HEK293 (cell line): ENCODE results near the gene IKZF1.

Experiments
- CTCF ChIA-PET: fragments of 350-600 bp; formaldehyde crosslinking; extraction: SDS; loops from one replicate; lab custom pipeline; 2021; ENCODE audit warnings: antibody characterized with exemption; lab: Yijun Ruan, JAX
- POLR2A ChIA-PET: fragments of 300-600 bp; formaldehyde crosslinking; extraction: SDS; loops from one replicate; lab custom pipeline; 2020; ENCODE audit warnings: antibody characterized with exemption, inconsistent platforms; lab: Yijun Ruan, JAX
- H3K27ac ChIP-seq: fragments of 200-500 bp; sonication (Bioruptor generic); 2 replicates; pipeline ENCODE4 v1.5.1; 2014; ENCODE audit warnings: low read depth, low read length, control low read depth, inconsistent platforms; ENCODE audit errors: extremely low read depth
- H3K36me3 ChIP-seq, 2 experiments: fragments of 200-500 bp in 1 of 2; sonication (Bioruptor generic) in 1 of 2; 1 replicate in 1 of 2; 2 replicates in 1 of 2; pipeline ENCODE4 v1.5.1; 2014 to 2017; ENCODE audit warnings: inconsistent platforms in 2 of 2, low read length in 2 of 2; ENCODE audit not compliant: control insufficient read depth in 2 of 2, insufficient read depth in 1 of 2
- H3K4me1 ChIP-seq: fragments of 200-500 bp; sonication (Bioruptor generic); 2 replicates; pipeline ENCODE4 v1.5.1; 2014; ENCODE audit warnings: mild to moderate bottlenecking, low read length, inconsistent platforms; ENCODE audit not compliant: control insufficient read depth, insufficient read depth
- H3K4me3 ChIP-seq: 2 replicates; pipeline ENCODE4 v1.5.1; 2011; ENCODE audit warnings: low read depth, mild to moderate bottlenecking, control low read depth, low read length, moderate library complexity
- H3K9me3 ChIP-seq: fragments of 200-500 bp; sonication (Bioruptor generic); 2 replicates; pipeline ENCODE4 v1.5.1; 2014; ENCODE audit warnings: low read depth, low read length, inconsistent platforms; ENCODE audit not compliant: control insufficient read depth, insufficient read depth
- BCL6B ChIP-seq: fragments of 450-650 bp; formaldehyde crosslinking; IDR thresholded peaks from 2 replicates; pipeline ENCODE4 v1.5.1; 2017; ENCODE audit warnings: missing biosample characterization, missing genetic modification characterization
- INSM2 ChIP-seq: fragments of 450-650 bp; formaldehyde crosslinking; IDR thresholded peaks from 2 replicates; pipeline ENCODE4 v1.5.1; 2016; ENCODE audit warnings: missing biosample characterization, missing genetic modification characterization
- MYNN ChIP-seq: fragments of 450-650 bp; formaldehyde crosslinking; IDR thresholded peaks from 2 replicates; pipeline ENCODE4 v1.5.1; 2016; ENCODE audit warnings: missing biosample characterization, missing genetic modification characterization, borderline replicate concordance
- MZF1 ChIP-seq: fragments of 450-650 bp; formaldehyde crosslinking; IDR thresholded peaks from 2 replicates; pipeline ENCODE4 v1.5.1; 2017; ENCODE audit warnings: missing biosample characterization, missing genetic modification characterization, borderline replicate concordance
- OVOL3 ChIP-seq: fragments of 450-650 bp; formaldehyde crosslinking; IDR thresholded peaks from 2 replicates; pipeline ENCODE4 v1.5.1; 2016; ENCODE audit warnings: missing biosample characterization, missing genetic modification characterization
- SCRT1 ChIP-seq: fragments of 450-650 bp; formaldehyde crosslinking; IDR thresholded peaks from 2 replicates; pipeline ENCODE4 v1.5.1; 2016; ENCODE audit warnings: missing biosample characterization, missing genetic modification characterization, borderline replicate concordance
- ZBTB44 ChIP-seq: fragments of 450-650 bp; IDR thresholded peaks from 2 replicates; pipeline ENCODE4 v1.5.1; 2018; ENCODE audit warnings: missing biosample characterization, mild to moderate bottlenecking, missing genetic modification characterization
- ZNF140 ChIP-seq: fragments of 450-650 bp; formaldehyde crosslinking; IDR thresholded peaks from 2 replicates; pipeline ENCODE4 v1.5.1; 2016; ENCODE audit warnings: missing biosample characterization, missing genetic modification characterization
- ZNF184 ChIP-seq: fragments of 450-650 bp; IDR thresholded peaks from 2 replicates; pipeline ENCODE4 v1.5.1; 2018; ENCODE audit warnings: missing biosample characterization, mild to moderate bottlenecking, missing genetic modification characterization
- ZNF354C ChIP-seq: fragments of 450-650 bp; formaldehyde crosslinking; IDR thresholded peaks from 2 replicates; pipeline ENCODE4 v1.5.1; 2016; ENCODE audit warnings: missing biosample characterization, missing genetic modification characterization, low read depth, borderline replicate concordance
- ZNF610 ChIP-seq: fragments of 450-650 bp; formaldehyde crosslinking; IDR thresholded peaks from 2 replicates; pipeline ENCODE4 v1.5.1; 2016; ENCODE audit warnings: missing biosample characterization, missing genetic modification characterization, borderline replicate concordance
- ZNF639 ChIP-seq: fragments of 450-650 bp; formaldehyde crosslinking; IDR thresholded peaks from 2 replicates; pipeline ENCODE4 v1.5.1; 2016; ENCODE audit warnings: missing biosample characterization, missing genetic modification characterization
- ZNF660 ChIP-seq: fragments of 450-650 bp; IDR thresholded peaks from 2 replicates; pipeline ENCODE4 v1.5.1; 2018; ENCODE audit warnings: missing biosample characterization, mild to moderate bottlenecking, missing genetic modification characterization
- ZNF792 ChIP-seq: fragments of 450-650 bp; formaldehyde crosslinking; IDR thresholded peaks from 2 replicates; pipeline ENCODE4 v1.5.1; 2016; ENCODE audit warnings: missing biosample characterization, missing genetic modification characterization
- ZSCAN18 ChIP-seq: fragments of 450-650 bp; formaldehyde crosslinking; IDR thresholded peaks from 2 replicates; pipeline ENCODE4 v1.5.1; 2016; ENCODE audit warnings: missing biosample characterization, missing genetic modification characterization
- ZSCAN4 ChIP-seq: fragments of 450-650 bp; formaldehyde crosslinking; IDR thresholded peaks from 2 replicates; pipeline ENCODE4 v1.5.1; 2017; ENCODE audit warnings: missing biosample characterization, missing genetic modification characterization

The IKZF1 gene

GRCh38 chr7:50321487-50322067 lies 17.1 kb downstream of the IKZF1 start:
- Histone ChIP-seq H3K4me1 (no peaks in the 10 kb centered on the region), H3K27ac (no peak overlapping the region), H3K9me3 (no peaks in the 10 kb centered on the region), H3K4me3 (no peak overlapping the region), H3K36me3 (no peaks in the 10 kb centered on the region)
- CTCF ChIA-PET: interaction anchor here (1.0 kb wide), 1 partner anchor 179 kb away, joined by 3 read pairs; no protein-coding TSS in a partner anchor
- no peak for TF ChIP-seq ZNF140 (tag by site-specific recombination)
- no peak for TF ChIP-seq ZSCAN4 (tag by site-specific recombination)
- no peak for TF ChIP-seq ZNF610 (tag by site-specific recombination)
- no peak for TF ChIP-seq ZNF354C (tag by site-specific recombination)
- TF ChIP-seq SCRT1 (tag by site-specific recombination): no peak
- TF ChIP-seq ZSCAN18 (tag by site-specific recombination): no peak
- POLR2A ChIA-PET: no interaction called here

GRCh38 chr7:50324113-50324512 lies 19.6 kb downstream of the IKZF1 start:
- Histone ChIP-seq H3K27ac (no peak overlapping the region), H3K4me3 (no peak overlapping the region), H3K36me3 (no peaks in the 10 kb centered on the region), H3K9me3 (no peaks in the 10 kb centered on the region), H3K4me1 (no peaks in the 10 kb centered on the region)
- no peak for TF ChIP-seq MZF1 (tag by site-specific recombination)
- no peak for TF ChIP-seq ZBTB44
- no peak for TF ChIP-seq MYNN (tag by site-specific recombination)
- ChIA-PET POLR2A (no interaction called here), CTCF (no interaction called here)

- ChIA-PET POLR2A (no interaction called here), CTCF (no interaction called here)
- Histone ChIP-seq H3K9me3 (no peaks in the 10 kb centered on the region), H3K4me1 (no peaks in the 10 kb centered on the region), H3K36me3 (no peaks in the 10 kb centered on the region), H3K4me3 (no peak overlapping the region), H3K27ac (no peak overlapping the region)
- TF ChIP-seq INSM2 (tag by site-specific recombination): no peak
- TF ChIP-seq ZNF184 (tag by site-specific recombination): no peak
- no peak for TF ChIP-seq BCL6B
- no peak for TF ChIP-seq ZNF660 (tag by site-specific recombination)
- TF ChIP-seq OVOL3 (tag by site-specific recombination): no peak
- TF ChIP-seq ZNF639 (tag by site-specific recombination): no peak
- TF ChIP-seq ZNF792 (tag by site-specific recombination): no peak
Observed at GRCh38 chr7:50327443-50327842, 22.9 kb downstream of the IKZF1 start.
